Activated T-helper 17 cell treated with anti-CD3 and anti-CD28 coated beads, Interleukin-2, amount 50 U/mL, for 72 hours (primary cell): Measurements from ENCODE around the gene DNAJC30. TPM values are rescaled to one million over a fixed set of nuclear protein-coding genes. Genes with fewer than 3 reads are reported as not detected.
"Not testable (repeated sequence)": the region's sequence is repeated elsewhere in the genome, so short reads cannot be mapped to it uniquely, and the experiment has no call there.

ENCODE experiments used
- ATAC-seq: fragments of 150-1000 bp; cut with Tn5 transposase; replicated peaks from 2 replicates; pipeline ENCODE4 v1.10.0; 2021; ENCODE audit warnings: mild to moderate bottlenecking, moderate library complexity
- H3K27ac Mint-ChIP-seq: one replicate; pipeline ENCODE4 v1.8.0; 2022; ENCODE audit warnings: mixed read lengths
- H3K27me3 Mint-ChIP-seq: one replicate; pipeline ENCODE4 v1.8.0; 2022; ENCODE audit warnings: mixed read lengths
- H3K36me3 Mint-ChIP-seq: one replicate; pipeline ENCODE4 v1.8.0; 2022; ENCODE audit warnings: low read depth, mild to moderate bottlenecking, mixed read lengths
- H3K4me1 Mint-ChIP-seq: one replicate; pipeline ENCODE4 v1.8.0; 2022; ENCODE audit warnings: mixed read lengths
- H3K4me3 Mint-ChIP-seq: one replicate; pipeline ENCODE4 v1.8.0; 2022; ENCODE audit warnings: mild to moderate bottlenecking, mixed read lengths
- H3K9me3 Mint-ChIP-seq: one replicate; pipeline ENCODE4 v1.8.0; 2022; ENCODE audit warnings: mixed read lengths
- total RNA-seq, 2 donors: library from RNA; stranded (reverse); gene quantifications; one replicate each; pipeline ENCODE4 v1.2.3, GENCODE V29; 2022

DNAJC30 gene
- total RNA-seq, 2 donors from 2014 or later, result 5.3 to 7.6 TPM

DNA sequence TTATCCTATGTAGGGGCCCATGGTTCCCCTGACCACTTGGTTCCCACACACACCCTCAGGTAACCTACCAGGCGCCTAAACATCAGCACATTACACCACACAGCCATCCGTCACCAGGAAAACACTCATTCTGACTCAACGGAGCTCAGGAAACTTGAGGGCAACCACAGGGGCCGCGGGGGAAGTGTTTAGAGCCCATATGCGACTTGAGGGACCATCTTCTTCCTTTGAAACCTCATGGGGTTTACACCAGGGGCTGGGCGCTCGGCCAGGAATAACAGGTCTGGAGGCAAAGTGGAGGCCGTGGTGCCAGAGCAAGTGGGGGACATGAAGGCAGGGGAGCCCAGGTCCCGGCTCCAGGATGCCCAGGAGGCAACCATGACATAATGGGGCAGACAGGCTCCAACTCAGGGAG, 34.7 kb upstream of the DNAJC30 start:
- H3K9me3 Mint-ChIP-seq, result no peaks in the 10 kb centered on the region
- ATAC-seq, result peak; percentile 86

DNA sequence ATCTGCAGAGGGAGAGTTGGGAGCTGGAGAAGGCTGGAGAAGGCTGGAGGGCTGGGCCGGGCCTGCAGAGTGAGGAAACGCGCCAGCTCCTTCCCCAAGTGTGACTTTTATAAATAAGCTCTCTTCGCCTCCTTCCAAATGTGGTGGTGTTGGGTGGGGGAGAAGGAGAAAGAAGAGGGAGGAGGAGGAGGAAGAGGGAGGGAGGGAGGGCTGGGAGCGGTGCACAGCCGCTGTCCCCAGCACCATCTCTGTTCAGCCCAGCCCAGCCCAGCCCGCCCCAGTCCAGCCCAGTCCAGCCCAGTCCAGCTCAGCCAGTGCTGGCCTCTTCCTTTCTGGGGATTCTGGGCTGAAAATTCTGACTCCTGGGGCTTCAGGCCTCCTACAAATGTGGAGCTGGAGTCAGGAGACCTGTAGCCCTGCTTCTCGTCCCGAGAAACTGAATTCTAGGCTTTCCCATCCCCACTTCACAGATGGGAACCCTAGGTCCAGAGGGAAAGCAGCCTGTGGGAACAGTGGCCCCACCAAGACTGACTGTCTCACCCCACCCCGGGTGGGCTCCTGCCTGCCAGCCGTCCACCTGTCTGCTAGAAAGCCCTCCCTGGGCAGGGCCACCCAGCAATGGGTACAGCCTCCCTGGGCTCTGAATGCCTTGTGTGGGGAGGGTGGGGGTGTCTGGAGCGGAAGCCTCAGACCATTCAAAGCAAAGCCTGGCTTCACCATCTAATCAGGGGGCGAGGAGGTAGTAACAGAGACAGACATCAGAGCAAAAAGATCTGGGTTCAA, 34.0 kb upstream of the DNAJC30 start:
- no peaks in the 10 kb centered on the region for H3K9me3 Mint-ChIP-seq
- H3K27me3 Mint-ChIP-seq, result no peaks in the 10 kb centered on the region
- peak overlapping the region; percentile 85 for H3K27ac Mint-ChIP-seq
- ATAC-seq, result no peak
- H3K4me1 Mint-ChIP-seq, result peaks cover 24% of the 10 kb centered on the region
- H3K36me3 Mint-ChIP-seq, result peaks cover 27% of the 10 kb centered on the region
- H3K4me3 Mint-ChIP-seq, result peak overlapping the region; percentile 79

More for the DNA sequence above, 34.7 kb upstream of the DNAJC30 start:
- Mint-ChIP-seq H3K27ac (peak overlapping the region; percentile 85), H3K4me1 (peaks cover 17% of the 10 kb centered on the region), H3K27me3 (no peaks in the 10 kb centered on the region), H3K36me3 (peaks cover 20% of the 10 kb centered on the region), H3K4me3 (peak overlapping the region; percentile 79)

DNA sequence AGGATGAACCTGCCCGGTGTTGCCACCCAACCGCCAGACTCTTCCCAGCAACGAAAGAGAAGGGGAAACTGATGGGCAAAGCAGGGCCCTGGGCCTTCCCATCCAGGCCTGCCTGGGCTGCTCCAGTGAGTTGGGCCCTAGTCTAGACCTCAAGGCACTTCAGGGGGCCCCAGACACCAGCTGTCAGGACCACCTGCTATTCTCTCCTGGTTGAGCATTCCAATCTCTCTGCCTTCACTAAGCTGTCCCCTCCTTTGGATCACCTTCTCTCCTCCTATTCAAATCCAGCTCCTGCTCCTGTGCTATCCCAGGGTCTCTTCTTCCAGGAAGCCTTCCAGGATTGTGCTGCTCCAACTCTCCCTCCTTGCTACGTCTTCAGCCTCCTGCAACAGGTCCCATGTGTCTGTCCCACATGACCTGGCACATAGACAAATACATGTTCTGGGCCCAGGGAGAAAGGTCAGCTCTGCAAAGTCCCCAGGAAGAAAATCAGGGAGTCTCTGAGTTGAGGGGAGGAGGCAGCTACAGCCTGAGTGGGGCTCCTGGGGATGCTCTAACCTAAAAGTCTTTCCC, 33.2 kb upstream of the DNAJC30 start:
- peak overlapping the region; percentile 79 for H3K27ac Mint-ChIP-seq
- H3K4me1 Mint-ChIP-seq, result peaks cover 24% of the 10 kb centered on the region
- H3K4me3 Mint-ChIP-seq, result peak overlapping the region; percentile 70
- H3K27me3 Mint-ChIP-seq, result no peaks in the 10 kb centered on the region
- no peak for ATAC-seq
- H3K36me3 Mint-ChIP-seq, result peaks cover 27% of the 10 kb centered on the region
- H3K9me3 Mint-ChIP-seq, result no peaks in the 10 kb centered on the region

DNA sequence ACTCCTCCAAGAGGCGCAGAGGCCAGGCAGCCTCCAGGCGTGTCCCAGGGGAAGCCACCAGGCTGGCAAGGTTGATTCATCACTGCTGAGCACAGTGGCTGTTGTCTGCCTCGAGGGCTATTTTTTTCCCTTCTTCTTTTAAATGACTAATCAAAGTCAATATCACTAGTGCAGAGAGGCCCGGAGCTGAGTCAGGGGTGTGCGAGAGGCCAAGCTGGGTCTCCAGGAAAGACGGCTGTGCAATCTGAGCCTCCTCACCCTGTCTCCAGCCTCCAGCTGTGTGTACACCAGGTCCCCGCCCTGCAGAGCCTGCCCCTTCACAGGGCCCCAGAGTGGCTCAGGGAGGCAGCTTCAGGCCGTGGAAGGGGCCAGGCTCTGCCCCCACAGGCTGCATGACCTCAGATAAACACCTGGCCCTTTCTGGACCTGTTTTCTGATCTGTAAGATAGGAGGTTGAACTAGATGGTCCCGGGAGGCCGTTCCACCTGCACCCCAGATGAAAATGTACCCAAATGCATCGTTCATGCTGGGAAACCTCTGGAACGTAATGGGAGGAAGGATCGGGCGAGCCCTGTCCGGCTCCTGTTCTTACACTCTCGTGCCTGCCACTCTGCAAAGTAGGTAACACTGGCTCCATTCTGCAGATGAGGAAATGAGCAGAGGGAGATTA, 32.5 kb upstream of the DNAJC30 start:
- Mint-ChIP-seq H3K4me3 (peak overlapping the region; percentile 70), H3K4me1 (peaks cover 24% of the 10 kb centered on the region), H3K27me3 (no peaks in the 10 kb centered on the region), H3K27ac (peak overlapping the region; percentile 79), H3K9me3 (no peaks in the 10 kb centered on the region), H3K36me3 (peaks cover 27% of the 10 kb centered on the region)
- ATAC-seq, result peak; percentile 71

DNA sequence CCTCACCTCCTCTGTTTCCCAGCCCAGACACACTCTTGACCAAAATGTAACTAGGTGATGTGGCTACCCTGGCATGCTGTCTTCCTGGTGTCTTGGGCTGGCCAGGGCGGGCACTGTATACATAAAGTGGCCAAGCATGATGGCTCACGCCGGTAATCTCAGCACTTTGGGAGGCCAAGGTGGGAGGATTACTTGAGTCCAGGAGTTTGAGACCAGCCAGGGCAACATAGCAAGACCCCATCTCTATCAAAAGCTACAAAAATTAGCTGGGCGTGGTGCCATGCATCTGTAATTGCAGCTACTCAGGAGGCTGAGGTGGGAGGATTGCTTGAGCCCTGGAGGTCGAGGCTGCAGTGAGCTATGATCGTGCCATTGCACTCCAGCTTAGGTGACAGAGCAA, 30.1 kb upstream of the DNAJC30 start:
- Mint-ChIP-seq H3K4me1 (peaks cover 24% of the 10 kb centered on the region), H3K36me3 (peaks cover 32% of the 10 kb centered on the region), H3K27ac (peak overlapping the region; percentile 58)
- not testable (repeated sequence) for H3K4me3 Mint-ChIP-seq, H3K27me3 Mint-ChIP-seq, H3K9me3 Mint-ChIP-seq, ATAC-seq

DNA sequence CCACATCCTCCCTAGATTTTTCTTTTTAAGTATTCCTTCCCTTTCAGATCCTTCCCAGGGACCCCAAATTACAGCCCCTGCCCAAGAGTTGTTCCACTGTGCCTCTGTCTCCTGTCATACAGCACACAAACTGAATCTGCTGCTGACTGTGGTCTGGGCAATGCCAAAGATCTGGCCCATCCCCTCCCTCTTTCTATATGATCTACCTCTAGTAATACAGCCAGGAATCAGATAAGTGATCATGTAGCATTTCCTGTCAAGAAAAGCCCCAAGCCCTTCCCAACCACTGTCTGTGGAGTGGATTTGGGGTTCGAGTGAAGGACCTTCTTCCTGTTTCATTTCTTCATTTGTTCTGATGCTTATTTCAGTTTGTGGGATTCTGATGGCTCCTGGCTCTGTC, 29.5 kb upstream of the DNAJC30 start:
- H3K27ac Mint-ChIP-seq, result peak overlapping the region; percentile 58
- peaks cover 33% of the 10 kb centered on the region for H3K36me3 Mint-ChIP-seq
- no peak overlapping the region for H3K4me3 Mint-ChIP-seq
- no peaks in the 10 kb centered on the region for H3K27me3 Mint-ChIP-seq
- peaks cover 19% of the 10 kb centered on the region for H3K4me1 Mint-ChIP-seq
- no peak for ATAC-seq
- no peaks in the 10 kb centered on the region for H3K9me3 Mint-ChIP-seq

DNA sequence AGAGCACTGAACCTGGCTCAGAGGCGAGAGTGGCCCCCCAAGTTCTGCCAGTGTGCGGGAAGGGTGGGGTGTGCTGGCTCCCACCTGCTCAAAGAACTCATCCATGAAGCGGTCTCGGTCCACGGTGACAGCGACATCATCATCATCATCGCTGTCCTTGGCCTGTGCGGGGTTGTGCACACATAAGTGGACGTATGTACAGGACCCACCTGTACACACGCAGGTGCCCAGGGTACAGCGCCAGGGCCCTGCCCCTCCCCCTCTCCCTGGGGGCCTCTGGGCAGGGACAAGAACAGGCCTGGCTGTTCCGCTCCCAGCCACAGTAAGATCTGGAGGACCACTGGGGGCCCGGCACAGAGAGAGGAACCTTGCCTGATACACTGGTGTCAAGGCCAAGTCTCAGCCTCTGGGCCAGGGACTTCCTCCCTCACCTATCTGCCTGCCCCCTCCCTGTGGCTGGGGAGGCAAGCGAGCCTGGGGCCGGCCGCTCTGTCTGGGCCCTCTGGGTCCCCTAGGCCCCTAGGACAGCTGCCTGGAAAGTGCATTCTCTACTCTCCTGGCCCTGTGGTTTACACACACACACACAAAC, 25.8 kb upstream of the DNAJC30 start:
- no peak for ATAC-seq

DNA sequence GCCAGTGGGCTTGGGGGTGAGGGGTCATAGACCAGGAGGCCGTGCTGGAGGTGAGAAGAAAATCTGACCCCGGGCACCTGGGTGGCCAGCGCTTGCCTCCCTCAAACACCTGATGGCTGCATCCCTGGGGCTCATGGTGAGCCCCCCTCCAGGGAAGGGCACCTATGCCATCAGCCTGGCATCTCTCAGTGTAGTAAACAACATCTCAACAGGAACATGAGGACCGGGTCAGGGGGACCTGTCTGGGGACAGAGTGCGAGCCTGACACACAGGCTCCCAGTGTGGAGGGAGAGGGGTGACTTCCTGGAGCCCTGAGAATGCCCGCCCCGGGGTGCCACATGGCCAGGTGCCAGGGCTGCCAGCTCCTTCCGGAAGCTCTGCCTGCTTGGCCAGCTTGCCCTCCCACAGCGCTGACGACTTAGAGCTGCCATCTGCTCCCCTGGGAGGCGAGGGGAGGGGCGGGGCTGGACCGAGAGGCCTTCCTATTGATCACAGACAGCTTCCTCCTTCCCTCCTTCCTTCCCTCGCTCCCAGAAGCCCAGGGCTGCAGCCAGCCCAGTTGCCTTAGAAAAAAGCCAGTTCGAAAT, 23.9 kb upstream of the DNAJC30 start:
- Mint-ChIP-seq H3K27me3 (no peaks in the 10 kb centered on the region), H3K4me1 (peaks cover 7% of the 10 kb centered on the region), H3K27ac (peak overlapping the region; percentile 29), H3K9me3 (no peaks in the 10 kb centered on the region), H3K36me3 (peaks cover 29% of the 10 kb centered on the region), H3K4me3 (no peak overlapping the region)
- no peak for ATAC-seq

More for the DNA sequence above, 25.8 kb upstream of the DNAJC30 start:
- no peak overlapping the region for H3K27ac Mint-ChIP-seq
- H3K9me3 Mint-ChIP-seq, result no peaks in the 10 kb centered on the region
- no peaks in the 10 kb centered on the region for H3K27me3 Mint-ChIP-seq
- peaks cover 15% of the 10 kb centered on the region for H3K4me1 Mint-ChIP-seq
- H3K36me3 Mint-ChIP-seq, result peaks cover 36% of the 10 kb centered on the region
- H3K4me3 Mint-ChIP-seq, result no peak overlapping the region

DNA sequence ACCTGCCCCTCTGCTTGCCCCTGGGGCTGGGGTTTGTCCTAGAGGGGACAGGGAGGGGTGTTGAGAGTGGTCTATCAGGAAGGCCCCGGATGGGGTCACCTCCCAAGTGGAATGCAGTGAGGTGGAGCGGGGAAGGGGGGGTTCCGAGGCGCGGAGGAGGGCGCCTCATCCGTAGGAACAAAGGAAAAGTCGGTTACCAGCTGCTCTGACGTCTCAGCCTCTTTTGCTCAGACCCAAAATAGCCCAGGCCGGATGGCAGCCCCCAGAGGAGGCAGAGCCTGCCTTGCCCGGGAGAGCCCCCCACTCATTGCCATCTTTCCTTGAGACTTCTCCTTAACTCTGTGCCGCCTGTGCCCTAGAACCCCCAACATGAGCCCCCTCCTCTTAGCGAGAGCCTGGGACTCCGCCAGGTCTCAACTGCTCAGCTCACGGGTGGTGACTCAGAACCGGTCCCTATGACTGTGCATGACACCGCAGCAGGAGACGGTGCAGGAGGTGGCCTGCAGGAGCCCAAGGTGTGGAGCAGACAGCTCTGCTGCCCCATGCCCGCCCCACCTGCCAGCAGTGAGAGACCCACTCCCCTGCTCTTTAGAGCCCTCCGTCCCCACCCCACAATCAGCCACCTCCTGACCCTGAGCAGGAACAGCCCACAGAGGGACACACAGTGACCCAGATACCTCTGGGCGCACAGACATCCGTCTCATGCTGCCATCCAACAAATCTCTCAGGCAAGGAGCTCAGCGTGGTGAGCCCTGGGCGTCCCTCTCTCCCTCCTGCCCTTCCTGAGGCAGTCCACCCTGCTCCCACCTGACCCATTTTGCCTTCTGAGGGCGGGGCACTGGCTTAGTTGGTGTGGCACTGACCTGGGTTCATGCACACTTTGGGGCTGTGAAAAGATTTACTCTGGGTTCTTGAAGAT, 23.1 kb upstream of the DNAJC30 start:
- ATAC-seq, result peak; percentile 92
- Mint-ChIP-seq H3K9me3 (no peaks in the 10 kb centered on the region), H3K27me3 (no peaks in the 10 kb centered on the region), H3K4me3 (no peak overlapping the region), H3K36me3 (peaks cover 36% of the 10 kb centered on the region), H3K4me1 (peaks cover 10% of the 10 kb centered on the region), H3K27ac (peak overlapping the region; percentile 29)

DNA sequence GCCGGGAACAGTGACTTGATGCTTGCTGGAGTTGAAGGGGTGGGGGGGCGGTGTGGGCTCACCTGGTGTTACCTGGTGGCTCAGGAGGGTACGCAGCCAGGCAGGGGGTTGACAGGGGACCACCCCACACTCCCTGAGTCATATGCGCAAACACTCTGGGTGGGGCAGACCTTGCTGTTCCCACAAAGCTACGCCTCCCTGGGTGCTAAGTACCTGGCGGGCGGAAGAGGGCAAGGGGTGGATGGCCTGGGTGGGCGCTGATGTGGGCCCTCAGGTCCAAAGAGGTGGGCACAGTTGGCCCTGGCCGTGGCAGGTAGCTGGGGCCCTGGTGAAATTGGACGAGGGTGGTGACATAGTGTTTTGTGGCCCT, 22.3 kb upstream of the DNAJC30 start:
- Mint-ChIP-seq H3K4me1 (peaks cover 10% of the 10 kb centered on the region), H3K27ac (no peak overlapping the region), H3K27me3 (no peaks in the 10 kb centered on the region), H3K9me3 (no peaks in the 10 kb centered on the region), H3K4me3 (no peak overlapping the region), H3K36me3 (peaks cover 43% of the 10 kb centered on the region)
- no peak for ATAC-seq

DNA sequence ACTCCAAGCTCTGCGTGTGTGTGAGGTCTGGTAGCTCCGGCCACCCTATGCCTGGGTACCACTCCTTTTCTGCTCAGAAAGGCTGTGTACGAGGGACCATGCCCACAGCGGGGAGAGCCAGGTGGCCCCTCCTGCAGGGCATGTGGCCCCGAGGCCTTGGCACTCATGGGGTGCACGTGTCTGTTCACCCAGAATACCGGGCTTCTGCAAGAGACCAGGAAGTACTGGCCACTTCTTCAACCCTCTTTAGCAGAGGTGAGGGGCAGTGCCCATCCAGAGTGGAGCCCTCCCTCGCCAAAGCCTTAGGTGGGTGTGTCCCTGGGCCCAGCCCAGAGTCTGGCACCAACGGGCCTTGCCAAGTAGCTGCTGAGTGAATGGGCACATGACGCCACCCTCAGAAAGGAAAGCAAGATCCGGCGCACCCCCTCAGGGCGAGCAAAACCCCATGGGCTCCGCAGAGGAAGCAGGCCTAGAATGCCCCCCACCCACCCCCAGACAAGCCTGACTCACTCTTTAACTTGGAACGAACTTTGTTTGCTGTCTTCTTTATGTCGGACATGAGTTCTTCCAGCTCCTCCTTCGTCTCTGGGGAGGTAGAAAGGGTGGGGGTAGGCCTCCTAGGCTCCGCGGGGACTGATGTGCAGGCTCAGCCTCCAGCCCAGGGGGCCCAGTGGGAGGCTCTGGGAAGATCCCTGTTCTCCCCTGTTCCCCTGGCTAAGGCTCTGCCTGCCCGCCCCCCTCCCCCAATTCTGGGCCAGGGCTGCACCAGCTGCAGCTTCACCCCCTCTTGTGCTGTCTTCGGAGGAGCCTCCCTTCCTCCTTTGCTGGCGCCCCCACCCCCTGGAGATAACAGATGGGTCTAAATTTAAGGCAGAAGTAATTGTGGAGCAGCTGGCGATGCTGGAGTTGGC, 21.6 kb upstream of the DNAJC30 start:
- Mint-ChIP-seq H3K9me3 (no peaks in the 10 kb centered on the region), H3K36me3 (peaks cover 49% of the 10 kb centered on the region), H3K4me3 (no peak overlapping the region), H3K27ac (no peak overlapping the region), H3K4me1 (peaks cover 10% of the 10 kb centered on the region), H3K27me3 (no peaks in the 10 kb centered on the region)
- no peak for ATAC-seq

DNA sequence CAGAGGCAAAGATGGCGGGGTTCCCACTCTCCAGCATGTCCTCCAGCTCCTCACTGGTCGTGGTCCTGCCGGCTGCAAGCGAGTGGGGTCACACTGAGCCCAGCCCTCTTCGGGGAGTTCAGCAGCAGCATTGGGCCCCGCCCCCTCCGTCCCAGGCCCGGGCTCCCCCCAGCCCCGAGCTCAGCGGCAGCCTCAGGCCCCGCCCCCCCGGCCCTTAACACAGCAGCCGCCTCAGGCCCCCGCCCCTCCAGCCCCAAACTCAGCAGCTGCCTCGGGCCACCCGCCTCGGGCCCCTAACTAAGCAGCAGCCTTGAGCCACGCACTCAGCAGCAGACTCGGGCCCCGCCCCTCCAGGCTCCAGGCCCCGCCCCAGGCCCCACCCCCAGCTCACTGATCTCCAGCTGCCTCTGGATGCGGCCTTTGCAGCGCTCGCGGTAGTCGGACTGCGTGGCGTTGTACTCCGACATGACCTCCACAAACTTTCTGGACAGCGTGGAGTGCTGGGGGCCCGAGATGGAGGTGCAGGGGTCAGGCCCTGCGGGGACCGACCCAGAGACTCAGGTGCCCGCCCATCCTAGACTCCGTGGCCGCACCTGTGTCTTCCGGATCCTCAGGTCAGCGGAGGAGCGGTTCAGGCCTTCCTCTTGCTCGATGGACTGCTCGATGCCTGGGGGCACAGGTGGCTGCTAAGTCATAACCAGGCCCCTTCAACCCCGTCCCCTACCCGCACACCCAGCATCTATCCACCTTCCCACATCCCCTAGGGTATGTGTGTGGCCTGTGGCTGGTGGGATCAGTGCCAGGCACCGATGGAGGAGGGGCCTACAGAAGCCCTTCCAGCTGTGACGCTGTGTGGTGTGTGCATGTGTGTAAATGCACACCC, 20.7 kb upstream of the DNAJC30 start:
- no peak overlapping the region for H3K27ac Mint-ChIP-seq
- ATAC-seq, result peak; percentile 47
- H3K27me3 Mint-ChIP-seq, result no peaks in the 10 kb centered on the region
- H3K4me3 Mint-ChIP-seq, result no peak overlapping the region
- peaks cover 58% of the 10 kb centered on the region for H3K36me3 Mint-ChIP-seq
- peaks cover 10% of the 10 kb centered on the region for H3K4me1 Mint-ChIP-seq
- no peaks in the 10 kb centered on the region for H3K9me3 Mint-ChIP-seq
